Spleen (tissue), 11 donors: ENCODE results near the gene WDR47. TPM values are rescaled to one million over a fixed set of nuclear protein-coding genes. Genes with fewer than 3 reads are reported as not detected.

Experiments
- DNase-seq: peaks from one replicate; pipeline ENCODE4 v3.0.0-alpha.2; 2020
- H3K27ac ChIP-seq, 8 donors: fragments of 200-600 bp; sonication (generic) in 7 of 8; 1 replicate in 4 of 8; 2 replicates in 4 of 8; pipeline versions ENCODE4 v1.5.0 to v1.8.0; 2016 to 2021; ENCODE audit warnings: inconsistent platforms in 4 of 8, mild to moderate bottlenecking in 4 of 8, moderate library complexity in 1 of 8
- H3K27me3 ChIP-seq, 7 donors: fragments of 200-600 bp; sonication (generic) in 6 of 7; replicated peaks in 1 of 7; 1 replicate in 4 of 7; 2 replicates in 3 of 7; pipeline versions ENCODE4 v1.5.0 to v1.8.0; 2016 to 2021; ENCODE audit warnings: inconsistent platforms in 3 of 7, mild to moderate bottlenecking in 1 of 7
- H3K36me3 ChIP-seq, 6 donors: fragments of 200-600 bp; sonication (generic) in 5 of 6; 1 replicate in 4 of 6; 2 replicates in 2 of 6; pipeline versions ENCODE4 v1.5.0 to v1.8.0; 2016 to 2021; ENCODE audit warnings: inconsistent platforms in 2 of 6
- H3K4me1 ChIP-seq, 6 donors: fragments of 200-600 bp; sonication (generic) in 5 of 6; 1 replicate in 3 of 6; 2 replicates in 3 of 6; pipeline versions ENCODE4 v1.5.0 to v1.8.0; 2016 to 2021; ENCODE audit warnings: inconsistent platforms in 3 of 6
- H3K4me3 ChIP-seq, 8 donors: fragments of 200-600 bp; sonication (generic) in 7 of 8; 1 replicate in 4 of 8; 2 replicates in 4 of 8; pipeline versions ENCODE4 v1.5.0 to v1.8.0; 2016 to 2021; ENCODE audit warnings: inconsistent platforms in 4 of 8, mild to moderate bottlenecking in 4 of 8, moderate library complexity in 2 of 8
- H3K9me3 ChIP-seq, 8 donors: fragments of 200-600 bp; sonication (generic) in 7 of 8; 1 replicate in 4 of 8; 2 replicates in 4 of 8; pipeline versions ENCODE4 v1.5.0 to v1.8.0; 2016 to 2021; ENCODE audit warnings: inconsistent platforms in 4 of 8
- POLR2A ChIP-seq, 3 donors: fragments of 450-650 bp; IDR thresholded peaks; one replicate each; pipeline ENCODE4 v1.5.1; 2017; ENCODE audit warnings: antibody characterized with exemption in 3 of 3, mild to moderate bottlenecking in 1 of 3
- POLR2AphosphoS5 ChIP-seq, 3 donors: sonication (generic); formaldehyde crosslinking; IDR thresholded peaks; one replicate each; pipeline ENCODE4 v1.5.1; 2017; ENCODE audit warnings: antibody characterized with exemption in 3 of 3
- WGBS, 5 donors: extraction: QIAGEN DNeasy Blood & Tissue Kit in 3 of 5; methylation state at CpG; one replicate each; pipeline versions ENCODE4 v1.1.5 to v1.1.7; 2013 to 2018; 5-methylcytosine and 5-hydroxymethylcytosine counted together
- intact Hi-C: fragments of 100-400 bp; cut with DNase I; formaldehyde crosslinking; loops from one replicate; pipeline ENCODE4 v1.15.0; 2023; ENCODE audit warnings: low total_unique reads
- polyA plus RNA-seq, 3 donors: library from polyadenylated mRNA; stranded (reverse); fragments of 200-250 nt; gene quantifications; one replicate each; pipeline ENCODE4 v1.2.1, GENCODE V29; 2013
- small RNA-seq, 4 donors: library from RNA; depleted of rRNA; stranded (forward); fragments of <200 nt; gene quantifications; one replicate each; pipeline ENCODE3, GENCODE V24; 2016
- total RNA-seq, 7 donors: library from RNA; depleted of rRNA in 3 of 7; stranded (reverse); fragments of >200 nt in 3 of 7; fragmentation: NEBNext Ultra II Directional in 4 of 7; extraction: Animal tissue kit (Norgen Biotek cat#: 25700) in 4 of 7; gene quantifications; one replicate each; pipeline versions ENCODE4 v1.1.0 to v1.2.1, GENCODE V29; 2016 to 2021
- TF ChIP-seq, protein P1 (sequence below), 11 experiments: fragments of 200-600 bp in 7 of 11; fragments of 450-650 bp in 4 of 11; sonication (generic) in 4 of 11; IDR thresholded peaks in 8 of 11; conservative IDR thresholded peaks in 3 of 11; 1 replicate in 7 of 11; 2 replicates in 4 of 11; pipeline versions ENCODE4 v1.4.0 to v1.8.0; 2016 to 2021; ENCODE audit warnings: antibody characterized with exemption in 11 of 11, inconsistent platforms in 4 of 11, mild to moderate bottlenecking in 1 of 11
- donor health status: healthy with polysubstance abuse.
- donor health status: DM: no; HTN: no; CAD: no; lungs with moderate emphysema.
- donor health status: DM: no; HTN: no; CAD: no.
- donor health status: Bipolar disorder and iron deficiency.
- donor health status: healthy.
- donor health status: DM: no; HTN: no; CAD: no.
- donor health status: DM: yes; HTN: yes; CAD: no.

The WDR47 gene
- total and polyA plus RNA-seq, 10 donors: 1.9 to 20.1 (median 13.1) TPM

- DNase-seq: no peak
- peaks cover 0 to 96% (median 48%) of the 10 kb centered on the region in 6 donors for H3K36me3 ChIP-seq
Measured at GRCh38 chr1:108925920-108926319, 116.0 kb downstream of the WDR47 start.

More at GRCh38 chr1:108925920-108926319, 116.0 kb downstream of the WDR47 start:
- Histone ChIP-seq H3K27ac (no peak overlapping the region), H3K4me1 (no peaks in the 10 kb centered on the region), H3K4me3 (no peak overlapping the region), H3K27me3 (no peaks in the 10 kb centered on the region), H3K9me3 (no peaks in the 10 kb centered on the region)
- 88 to 98% (median 94%) methylated on average over 2 of the region's 2 CpGs for WGBS, 5 donors
- TF ChIP-seq, protein P1, sequence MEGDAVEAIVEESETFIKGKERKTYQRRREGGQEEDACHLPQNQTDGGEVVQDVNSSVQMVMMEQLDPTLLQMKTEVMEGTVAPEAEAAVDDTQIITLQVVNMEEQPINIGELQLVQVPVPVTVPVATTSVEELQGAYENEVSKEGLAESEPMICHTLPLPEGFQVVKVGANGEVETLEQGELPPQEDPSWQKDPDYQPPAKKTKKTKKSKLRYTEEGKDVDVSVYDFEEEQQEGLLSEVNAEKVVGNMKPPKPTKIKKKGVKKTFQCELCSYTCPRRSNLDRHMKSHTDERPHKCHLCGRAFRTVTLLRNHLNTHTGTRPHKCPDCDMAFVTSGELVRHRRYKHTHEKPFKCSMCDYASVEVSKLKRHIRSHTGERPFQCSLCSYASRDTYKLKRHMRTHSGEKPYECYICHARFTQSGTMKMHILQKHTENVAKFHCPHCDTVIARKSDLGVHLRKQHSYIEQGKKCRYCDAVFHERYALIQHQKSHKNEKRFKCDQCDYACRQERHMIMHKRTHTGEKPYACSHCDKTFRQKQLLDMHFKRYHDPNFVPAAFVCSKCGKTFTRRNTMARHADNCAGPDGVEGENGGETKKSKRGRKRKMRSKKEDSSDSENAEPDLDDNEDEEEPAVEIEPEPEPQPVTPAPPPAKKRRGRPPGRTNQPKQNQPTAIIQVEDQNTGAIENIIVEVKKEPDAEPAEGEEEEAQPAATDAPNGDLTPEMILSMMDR (IDR thresholded peaks at IDR 0.05 in 8 of 11, conservative IDR thresholded peaks at IDR 0.05 in 3 of 11): no peak
- no peak for TF ChIP-seq POLR2A (IDR thresholded peaks at IDR 0.05)
- TF ChIP-seq POLR2AphosphoS5 (IDR thresholded peaks at IDR 0.05): no peak
- intact Hi-C loops: no loop called here

Small RNA genes within 50 kb of the gene (small RNA-seq; reads per million reads assigned to genes)
- gene BX679664.1 (0 reads per million in 4 donors), gene BX679664.2 (0 reads per million in 4 donors)

Other genes with a start within 250 kb of the WDR47 start
- not detected for gene AKNAD1, start 185.0 kb downstream of the WDR47 start, total RNA-seq
- under 1 TPM in 2 of 3 donors, not detected in 1; 0.03 to 0.11 TPM for gene AKNAD1, start 185.0 kb downstream of the WDR47 start, polyA plus RNA-seq
- gene GPSM2, start 165.1 kb downstream of the WDR47 start, total RNA-seq: 1 to 10 TPM; 1.6 to 7.7 (median 4.0) TPM
- 1 to 10 TPM in 1 of 3 donors, under 1 TPM in 2; 0.67 to 1.7 (median 0.93) TPM for gene GPSM2, start 165.1 kb downstream of the WDR47 start, polyA plus RNA-seq
- 10 to 100 TPM; 16.5 to 30.0 (median 25.6) TPM for gene CLCC1, start 78.6 kb downstream of the WDR47 start, total RNA-seq
- gene CLCC1, start 78.6 kb downstream of the WDR47 start, polyA plus RNA-seq: 1 to 10 TPM; 5.9 to 7.3 (median 6.3) TPM
- 10 to 100 TPM; 18.0 to 32.5 (median 24.5) TPM for gene TAF13, start 33.9 kb upstream of the WDR47 start, total RNA-seq
- 10 to 100 TPM in 2 of 3 donors, 1 to 10 TPM in 1; 9.0 to 22.5 (median 12.5) TPM for gene TAF13, start 33.9 kb upstream of the WDR47 start, polyA plus RNA-seq
- 10 to 100 TPM; 23.1 to 48.2 (median 45.2) TPM for gene TMEM167B, start 48.7 kb upstream of the WDR47 start, total RNA-seq
- 10 to 100 TPM; 19.1 to 20.4 (median 19.7) TPM for gene TMEM167B, start 48.7 kb upstream of the WDR47 start, polyA plus RNA-seq
- 10 to 100 TPM in 1 of 7 donors, 1 to 10 TPM in 6; 2.3 to 10.3 (median 5.5) TPM for gene ELAPOR1, start 72.0 kb upstream of the WDR47 start, total RNA-seq
- under 1 TPM; 0.26 to 0.36 (median 0.32) TPM for gene ELAPOR1, start 72.0 kb upstream of the WDR47 start, polyA plus RNA-seq
- 100 to 1,000 TPM in 3 of 7 donors, 10 to 100 TPM in 4; 98.5 to 138 (median 99.4) TPM for gene SARS1, start 171.8 kb upstream of the WDR47 start, total RNA-seq
- gene SARS1, start 171.8 kb upstream of the WDR47 start, polyA plus RNA-seq: 10 to 100 TPM; 47.2 to 63.2 (median 50.1) TPM
- gene CELSR2, start 207.4 kb upstream of the WDR47 start, total RNA-seq: 1 to 10 TPM in 5 of 7 donors, under 1 TPM in 2; 0.79 to 2.9 (median 1.4) TPM
- gene CELSR2, start 207.4 kb upstream of the WDR47 start, polyA plus RNA-seq: under 1 TPM; 0.20 to 0.54 (median 0.46) TPM
- gene PSRC1, start 241.0 kb upstream of the WDR47 start, total RNA-seq: 1 to 10 TPM; 2.0 to 9.3 (median 3.1) TPM
- gene PSRC1, start 241.0 kb upstream of the WDR47 start, polyA plus RNA-seq: 1 to 10 TPM; 3.5 to 3.9 (median 3.5) TPM